ENCODE results near the gene PRDM12.
A peak's percentile ranks its signal among the peaks of the same experiment; 100 is the strongest.
"Not testable (repeated sequence)": the region's sequence is repeated elsewhere in the genome, so short reads cannot be mapped to it uniquely, and the experiment has no call there.

PRDM12 gene

GRCh38 chr9:130682421-130683121 lies 18.2 kb downstream of the PRDM12 start:
- peak; percentile 63 for TF ChIP-seq CTCF (IDR thresholded peaks at IDR 0.05; ENCODE audit: extremely low read depth, missing control alignments)
- DNase-seq (ENCODE audit: low spot score) = peak; percentile 82

DNA sequence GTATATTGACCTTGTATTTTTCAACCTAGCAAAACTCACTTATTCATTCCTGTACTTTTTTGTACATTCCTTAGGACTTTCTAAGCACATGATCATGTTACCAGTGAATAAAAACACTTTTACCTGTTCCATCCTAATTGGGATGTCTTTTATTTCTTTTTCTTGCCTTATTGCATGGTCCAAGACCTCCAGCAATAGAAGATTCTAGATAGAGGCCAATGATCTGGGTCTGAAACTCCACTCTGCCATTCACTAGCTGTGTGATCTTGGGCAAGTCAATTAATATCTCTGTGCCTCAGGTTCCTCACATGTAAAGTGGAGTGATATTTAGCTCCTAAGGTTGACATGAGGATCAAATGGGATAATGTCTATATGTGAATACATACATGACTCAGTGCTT lies 20.7 kb downstream of the PRDM12 start:
- DNase-seq (ENCODE audit: low spot score) = no peak
- TF ChIP-seq CTCF (IDR thresholded peaks at IDR 0.05; ENCODE audit: extremely low read depth, missing control alignments) = no peak

GRCh38 chr9:130685945-130686344 lies 21.6 kb downstream of the PRDM12 start:
- DNase-seq (ENCODE audit: low spot score) = not testable (repeated sequence)

DNA sequence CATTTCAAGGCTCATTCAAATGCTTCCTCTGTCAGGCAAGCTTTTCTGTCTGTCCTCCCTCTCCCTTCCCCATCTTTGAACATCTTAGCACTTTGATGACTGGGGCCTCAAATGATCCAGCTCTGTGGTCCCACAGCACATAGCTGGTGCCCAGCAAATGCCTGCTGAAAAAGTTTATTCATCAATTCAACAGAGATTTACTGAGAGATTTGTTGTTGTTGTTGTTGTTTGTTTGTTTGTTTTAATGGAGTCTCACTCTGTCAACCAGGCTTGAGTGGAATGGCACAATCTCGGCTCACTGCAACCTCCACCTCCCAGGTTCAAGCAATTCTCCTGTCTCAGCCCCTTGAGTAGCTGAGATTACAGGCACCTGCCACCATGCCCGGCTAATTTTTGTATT lies 23.2 kb downstream of the PRDM12 start:
- DNase-seq (ENCODE audit: low spot score) = no peak
- no peak for TF ChIP-seq CTCF (IDR thresholded peaks at IDR 0.05; ENCODE audit: extremely low read depth, missing control alignments)

- no peak for DNase-seq (ENCODE audit: low spot score)
- TF ChIP-seq CTCF (IDR thresholded peaks at IDR 0.05; ENCODE audit: extremely low read depth, missing control alignments) = no peak
These were observed 23.7 kb downstream of the PRDM12 start for GRCh38 chr9:130688072-130688471.

GRCh38 chr9:130689572-130689936 lies 25.2 kb downstream of the PRDM12 start:
- no peak for TF ChIP-seq CTCF (IDR thresholded peaks at IDR 0.05; ENCODE audit: extremely low read depth, missing control alignments)
- DNase-seq (ENCODE audit: low spot score) = no peak

DNA sequence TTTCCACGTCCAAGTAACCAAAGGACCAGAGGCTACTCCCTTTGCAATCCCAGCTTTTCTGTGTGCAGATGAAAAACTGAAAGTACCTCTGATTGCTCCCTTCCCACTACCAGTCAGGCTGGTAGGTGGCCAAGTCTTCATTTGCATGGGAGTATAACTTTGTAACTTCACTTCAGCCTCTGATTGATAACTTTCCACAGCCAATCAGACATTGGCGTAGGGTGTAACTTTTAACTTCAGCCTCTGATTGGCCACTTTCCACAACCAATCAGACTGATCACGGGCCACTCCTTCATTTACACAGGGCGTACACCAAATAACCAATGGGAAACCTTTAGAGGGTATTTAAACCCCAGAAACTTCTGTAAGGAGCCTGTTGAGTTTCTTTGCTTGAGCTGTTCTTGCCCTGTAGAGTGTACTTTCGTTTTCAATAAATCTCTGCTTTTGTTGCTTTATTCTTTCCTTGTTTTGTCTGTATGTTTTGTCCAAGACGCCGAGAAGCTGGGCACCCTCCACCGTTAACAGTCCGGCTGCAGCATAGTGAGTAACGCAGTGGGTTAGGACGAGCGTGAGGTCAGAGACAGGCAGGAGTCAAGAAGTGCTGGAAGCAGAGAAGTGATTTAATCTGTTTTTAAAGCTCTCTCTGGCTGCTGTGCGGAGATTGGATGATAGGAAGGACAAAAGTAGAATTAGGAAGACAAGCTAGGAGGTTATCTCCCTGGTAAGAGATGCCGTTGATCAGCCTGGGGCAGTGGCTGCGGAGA lies 25.7 kb downstream of the PRDM12 start:
- TF ChIP-seq CTCF (IDR thresholded peaks at IDR 0.05; ENCODE audit: extremely low read depth, missing control alignments) = no peak
- no peak for DNase-seq (ENCODE audit: low spot score)

GRCh38 chr9:130692321-130692720 lies 27.9 kb downstream of the PRDM12 start:
- TF ChIP-seq CTCF (IDR thresholded peaks at IDR 0.05; ENCODE audit: extremely low read depth, missing control alignments) = no peak
- no peak for DNase-seq (ENCODE audit: low spot score)
